Kidney (tissue), 14 donors: ENCODE data around the gene CLECL1. TPM values are rescaled to one million over a fixed set of nuclear protein-coding genes. Genes with fewer than 3 reads are reported as not detected.

Experiments used
- DNase-seq, 5 donors: peaks; one replicate each; pipeline ENCODE4 v3.0.0-alpha.2; 2013 to 2020
- FAIRE-seq: peaks from 2 replicates; lab custom pipeline; 2012; peaks lifted over from hg19 to GRCh38; lab: Jason Lieb, UNC
- H3K27ac ChIP-seq, 2 donors: one replicate each; pipeline ENCODE4 v1.7.0; 2013; ENCODE audit warnings: low read depth in 2 of 2, low read length in 2 of 2, inconsistent platforms in 1 of 2
- H3K27me3 ChIP-seq: one replicate; pipeline ENCODE4 v1.7.1; 2013; ENCODE audit warnings: low read length, inconsistent platforms; ENCODE audit not compliant: control insufficient read depth, insufficient read depth
- H3K36me3 ChIP-seq, 3 donors: one replicate each; pipeline versions ENCODE4 v1.7.0 to v1.7.1; 2013; ENCODE audit warnings: low read length in 3 of 3, control low read depth in 1 of 3, inconsistent platforms in 1 of 3; ENCODE audit not compliant: insufficient read depth in 3 of 3, control insufficient read depth in 2 of 3
- H3K4me1 ChIP-seq, 3 donors: one replicate each; pipeline versions ENCODE4 v1.7.0 to v1.7.1; 2013; ENCODE audit warnings: low read length in 3 of 3, inconsistent platforms in 1 of 3, low read depth in 1 of 3; ENCODE audit not compliant: control insufficient read depth in 2 of 3, insufficient read depth in 2 of 3
- H3K4me3 ChIP-seq, 3 donors: one replicate each; pipeline versions ENCODE4 v1.7.0 to v1.8.1; 2013; ENCODE audit warnings: low read length in 3 of 3, control low read depth in 1 of 3, inconsistent platforms in 1 of 3
- H3K9ac ChIP-seq, 3 donors: one replicate each; pipeline versions ENCODE4 v1.7.0 to v1.7.1; 2013; ENCODE audit warnings: low read length in 3 of 3, control low read depth in 1 of 3, inconsistent platforms in 1 of 3
- H3K9me3 ChIP-seq, 3 donors: one replicate each; pipeline versions ENCODE4 v1.7.0 to v1.7.1; 2013; ENCODE audit warnings: low read length in 3 of 3, control low read depth in 1 of 3, inconsistent platforms in 1 of 3; ENCODE audit not compliant: control insufficient read depth in 2 of 3, insufficient read depth in 1 of 3
- CTCF ChIP-seq: IDR thresholded peaks from 3 replicates; pipeline ENCODE4 v1.5.1; 2012; ENCODE audit warnings: mild to moderate bottlenecking, moderate library complexity, borderline replicate concordance; ENCODE audit not compliant: insufficient read depth; ENCODE audit errors: extremely low read depth
- intact Hi-C: fragments of 100-400 bp; cut with DNase I; formaldehyde crosslinking; loops from one replicate; pipeline ENCODE4 v1.11.1; 2022
- polyA plus RNA-seq: library from polyadenylated mRNA; stranded (reverse); fragments of 350-450 nt; fragmentation: Illumina TruSeq; extraction: RNeasy Lipid Tissue Mini Kit (QIAGEN cat#74804); gene quantifications from one replicate; pipeline ENCODE4 v1.2.3, GENCODE V29; 2014; ENCODE audit warnings: low read depth, low replicate concordance; ENCODE audit not compliant: insufficient read depth
- total RNA-seq: library from RNA; stranded (reverse); fragmentation: NEBNext Ultra II Directional; extraction: Animal tissue kit (Norgen Biotek cat#: 25700); gene quantifications from one replicate; pipeline ENCODE4 v1.2.1, GENCODE V29; 2021
- donor health status: control.
- donor health status: control.
- donor health status: control.
- donor health status: control.
- donor health status: control.
- donor health status: DM: yes; HTN: yes; CAD: no.
- donor health status: Normal renal cell carcinoma (clear cell type).

The CLECL1 gene
- total and polyA plus RNA-seq, 2 donors from 2014 or later, result 2.1 TPM; not detected in 1

DNA sequence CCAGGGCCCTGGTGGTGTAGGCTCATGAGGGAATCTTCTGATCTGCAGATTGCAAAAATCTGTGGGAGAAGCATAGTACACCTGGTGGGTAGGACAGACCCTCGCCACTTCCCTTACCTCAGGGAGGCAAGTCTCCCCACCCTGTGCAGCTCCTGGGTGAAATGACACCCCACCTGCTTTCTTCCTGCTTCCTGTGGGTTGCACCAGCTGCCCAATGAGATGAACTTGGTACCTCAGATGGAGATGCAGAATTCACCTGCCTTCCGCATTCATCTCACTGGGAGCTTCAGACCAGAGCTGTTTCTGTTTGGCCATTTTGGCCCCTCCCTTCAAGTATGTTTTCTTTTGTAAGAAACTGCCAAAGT lies 58.7 kb downstream of the CLECL1 start:
- Histone ChIP-seq H3K27ac (no peak overlapping the region), H3K9ac (no peak overlapping the region), H3K27me3 (no peaks in the 10 kb centered on the region), H3K9me3 (no peaks in the 10 kb centered on the region), H3K4me3 (no peak overlapping the region), H3K4me1 (no peaks in the 10 kb centered on the region), H3K36me3 (peaks cover 0 to 2% (median 0%) of the 10 kb centered on the region in 3 donors)
- DNase-seq, result no peak
- no peak for TF ChIP-seq CTCF
- no peak for FAIRE-seq
- intact Hi-C loops, result no loop called here

DNA sequence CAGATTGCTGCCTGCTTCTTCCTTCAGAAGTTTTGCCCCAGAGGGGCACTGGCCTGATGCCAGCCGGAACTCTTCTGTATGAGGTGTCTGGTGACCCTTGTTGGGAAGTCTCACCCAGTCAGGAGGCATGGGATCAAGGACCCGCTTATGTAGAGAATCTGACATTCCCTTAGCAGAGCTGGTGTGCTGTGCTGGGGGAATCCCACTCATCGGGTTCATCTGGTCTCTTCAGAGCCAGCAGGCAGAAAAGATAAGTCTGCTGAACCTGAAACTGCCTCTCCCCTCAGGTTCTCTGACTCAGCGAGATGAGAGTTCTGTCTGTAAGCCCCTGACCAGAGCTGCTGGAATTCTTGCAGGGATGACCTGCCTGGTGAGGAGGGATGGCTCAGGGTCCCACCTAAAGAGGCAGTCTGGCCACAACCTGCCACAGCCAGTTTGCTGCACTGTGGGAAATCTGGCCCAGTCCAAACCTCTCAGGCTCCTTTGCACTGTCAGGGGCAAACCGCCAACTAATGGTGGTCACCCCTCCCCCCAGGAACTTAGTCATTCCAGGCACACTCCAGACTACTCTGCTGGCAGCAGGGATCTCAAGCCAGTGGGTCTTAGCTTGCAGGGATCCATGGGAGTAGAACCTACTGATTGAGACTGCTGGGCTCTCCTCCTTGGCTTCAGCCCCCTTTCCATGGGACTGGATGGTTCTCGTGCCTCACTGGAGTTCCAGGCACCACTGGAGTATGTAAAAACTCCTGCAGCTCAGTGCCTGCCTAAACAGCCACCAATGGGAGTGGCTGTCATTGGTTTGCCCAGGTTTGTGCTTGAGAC lies 59.3 kb downstream of the CLECL1 start:
- intact Hi-C loops, result no loop called here
- H3K27ac ChIP-seq, result no peak overlapping the region
- FAIRE-seq (no peak), DNase-seq (peak in 3 of 5 donors; percentile 14 to 74 (median 28))
- H3K9ac ChIP-seq, result no peak overlapping the region
- no peak for TF ChIP-seq CTCF
- no peaks in the 10 kb centered on the region for H3K4me1 ChIP-seq
- peaks cover 0 to 2% (median 0%) of the 10 kb centered on the region in 3 donors for H3K36me3 ChIP-seq
- H3K27me3 ChIP-seq, result no peaks in the 10 kb centered on the region
- no peaks in the 10 kb centered on the region for H3K9me3 ChIP-seq
- H3K4me3 ChIP-seq, result no peak overlapping the region

Other genes starting within 250 kb of the CLECL1 start
- 3.0 TPM for gene KLRB1, start 125.2 kb downstream of the CLECL1 start, total RNA-seq
- gene KLRB1, start 125.2 kb downstream of the CLECL1 start, polyA plus RNA-seq, result 0.73 TPM
- gene CLEC2D, start 63.4 kb downstream of the CLECL1 start, total RNA-seq, result 22.4 TPM
- 2.5 TPM for gene CLEC2D, start 63.4 kb downstream of the CLECL1 start, polyA plus RNA-seq
- 25.0 TPM for gene CD69, start 27.8 kb upstream of the CLECL1 start, total RNA-seq
- gene CD69, start 27.8 kb upstream of the CLECL1 start, polyA plus RNA-seq, result 2.2 TPM
- 2.0 TPM for gene KLRF1, start 94.4 kb upstream of the CLECL1 start, total RNA-seq
- gene KLRF1, start 94.4 kb upstream of the CLECL1 start, polyA plus RNA-seq, result 2.0 TPM
- 11.8 TPM for gene CLEC2B, start 136.3 kb upstream of the CLECL1 start, total RNA-seq
- 7.0 TPM for gene CLEC2B, start 136.3 kb upstream of the CLECL1 start, polyA plus RNA-seq
- gene KLRF2, start 148.4 kb upstream of the CLECL1 start, total RNA-seq, result not detected
- gene KLRF2, start 148.4 kb upstream of the CLECL1 start, polyA plus RNA-seq, result not detected
- gene CLEC2A, start 199.3 kb upstream of the CLECL1 start, total RNA-seq, result not detected
- gene CLEC2A, start 199.3 kb upstream of the CLECL1 start, polyA plus RNA-seq, result not detected
- 4.8 TPM for gene CLEC12A, start 238.3 kb upstream of the CLECL1 start, total RNA-seq
- 1.3 TPM for gene CLEC12A, start 238.3 kb upstream of the CLECL1 start, polyA plus RNA-seq